ENCODE results near the gene PFAS. TPM values are rescaled to one million over a fixed set of nuclear protein-coding genes. Genes with fewer than 3 reads are reported as not detected.

Gene PFAS
- total RNA-seq, 1 experiment from 2014 or later, result 72.8 TPM

DNA sequence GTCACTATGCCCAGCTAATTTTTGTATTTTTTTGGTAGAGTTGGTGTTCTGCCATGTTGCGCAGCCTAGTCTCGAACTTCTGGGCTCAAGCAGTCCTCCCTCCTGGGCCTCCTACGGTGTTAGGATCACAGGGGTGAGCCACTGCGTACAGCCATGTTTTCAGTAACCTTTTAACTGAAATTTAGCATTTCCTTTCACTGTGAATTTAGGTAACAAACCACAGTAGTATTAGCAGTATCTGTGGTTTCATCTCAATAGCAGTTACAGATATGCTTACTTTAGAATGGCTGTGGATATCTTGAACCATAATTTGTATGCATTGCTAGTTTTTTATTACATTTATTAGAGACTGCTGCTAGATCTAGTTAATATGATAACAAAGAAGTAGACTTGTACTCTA lies 35.0 kb downstream of the PFAS start:
- no peak for DNase-seq
- H3K4me3 ChIP-seq, result no peak overlapping the region
- H3K36me3 ChIP-seq, result no peaks in the 10 kb centered on the region

DNA sequence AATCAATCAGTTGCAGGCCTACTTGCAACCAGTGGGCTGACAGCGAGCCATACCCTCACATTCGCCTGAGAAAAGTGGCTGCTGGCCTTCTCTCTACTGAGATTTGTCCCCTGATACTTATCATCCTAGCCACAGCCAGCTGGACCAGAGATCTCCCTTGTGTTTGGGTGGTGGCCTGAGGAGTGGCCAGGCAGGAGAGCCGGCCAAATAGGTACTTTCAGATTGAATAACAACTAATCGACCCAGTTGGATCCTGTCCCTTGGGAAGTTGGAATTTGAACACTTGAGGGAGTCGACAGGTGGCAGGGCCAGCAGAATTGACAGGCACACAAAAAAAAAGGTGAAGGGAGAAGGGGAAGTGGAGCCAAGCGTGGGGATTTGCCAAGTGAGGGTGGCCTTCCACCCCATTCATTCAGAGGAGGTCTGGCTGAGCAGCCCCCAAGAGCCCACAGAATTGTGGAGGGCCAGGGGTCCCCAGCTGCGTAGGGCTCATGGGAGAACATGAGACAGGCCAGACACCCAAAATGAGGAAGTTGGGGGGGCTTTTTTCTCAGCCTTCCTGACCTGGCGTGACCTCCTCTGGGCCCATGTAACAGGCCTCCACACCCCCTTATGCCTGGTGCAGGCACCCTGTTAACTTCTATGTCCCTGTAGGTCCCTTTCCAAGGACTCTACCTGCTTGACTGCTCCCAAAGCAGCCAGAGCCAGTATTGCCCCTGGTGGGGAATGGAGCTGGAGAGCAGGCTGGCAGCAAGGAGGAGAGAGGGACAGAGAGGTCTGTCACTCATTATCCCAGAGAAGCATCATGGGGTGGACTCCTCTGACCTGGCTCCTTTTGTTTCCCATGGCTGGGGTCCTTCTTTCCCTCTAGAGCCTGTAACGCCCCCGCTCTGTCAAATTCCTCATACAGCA lies 36.4 kb downstream of the PFAS start:
- H3K36me3 ChIP-seq, result no peaks in the 10 kb centered on the region
- no peaks in the 10 kb centered on the region for H3K27me3 ChIP-seq
- no peak overlapping the region for H3K4me3 ChIP-seq

More for the DNA sequence above, 35.0 kb downstream of the PFAS start:
- no peaks in the 10 kb centered on the region for H3K27me3 ChIP-seq
- H3K9me3 ChIP-seq, result no peaks in the 10 kb centered on the region

DNA sequence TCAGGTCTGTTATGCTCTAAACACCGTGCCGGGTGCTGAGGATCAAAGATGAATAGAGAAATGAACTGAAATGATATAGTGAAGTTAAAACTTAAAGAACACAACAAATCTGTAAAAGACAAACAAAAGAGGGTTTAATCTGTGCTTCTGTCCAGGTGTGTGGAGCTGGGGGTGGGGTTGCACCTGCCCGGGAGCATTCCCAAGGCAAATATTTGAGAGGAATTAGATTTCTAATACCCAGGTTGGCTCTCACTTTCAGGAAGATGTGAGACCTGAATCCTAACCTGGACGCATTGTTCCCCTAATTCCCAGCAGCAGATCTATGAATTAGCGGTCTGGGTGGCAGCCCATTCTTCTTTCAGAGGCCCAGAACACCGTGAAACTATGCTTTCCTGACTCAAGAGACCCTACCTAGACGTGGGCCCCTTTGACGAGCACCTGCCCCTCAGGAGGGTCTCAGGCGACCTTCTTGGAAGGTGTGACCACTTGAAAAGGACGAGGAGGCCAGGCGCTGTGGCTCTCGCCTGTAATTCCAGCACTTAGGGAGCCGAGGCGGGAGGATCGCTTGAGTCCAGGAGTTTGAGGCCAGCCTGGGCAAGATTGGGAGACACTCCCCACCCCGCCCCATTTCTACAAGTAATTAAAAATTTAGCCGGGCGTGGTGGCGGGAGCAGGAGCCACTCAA lies 38.7 kb downstream of the PFAS start:
- H3K9me3 ChIP-seq, result no peaks in the 10 kb centered on the region
- no peaks in the 10 kb centered on the region for H3K27me3 ChIP-seq
- no peak for DNase-seq
- peak overlapping the region; percentile 69 for H3K4me3 ChIP-seq
- no peaks in the 10 kb centered on the region for H3K36me3 ChIP-seq

More for the DNA sequence above, 36.4 kb downstream of the PFAS start:
- no peaks in the 10 kb centered on the region for H3K9me3 ChIP-seq
- no peak for DNase-seq

DNA sequence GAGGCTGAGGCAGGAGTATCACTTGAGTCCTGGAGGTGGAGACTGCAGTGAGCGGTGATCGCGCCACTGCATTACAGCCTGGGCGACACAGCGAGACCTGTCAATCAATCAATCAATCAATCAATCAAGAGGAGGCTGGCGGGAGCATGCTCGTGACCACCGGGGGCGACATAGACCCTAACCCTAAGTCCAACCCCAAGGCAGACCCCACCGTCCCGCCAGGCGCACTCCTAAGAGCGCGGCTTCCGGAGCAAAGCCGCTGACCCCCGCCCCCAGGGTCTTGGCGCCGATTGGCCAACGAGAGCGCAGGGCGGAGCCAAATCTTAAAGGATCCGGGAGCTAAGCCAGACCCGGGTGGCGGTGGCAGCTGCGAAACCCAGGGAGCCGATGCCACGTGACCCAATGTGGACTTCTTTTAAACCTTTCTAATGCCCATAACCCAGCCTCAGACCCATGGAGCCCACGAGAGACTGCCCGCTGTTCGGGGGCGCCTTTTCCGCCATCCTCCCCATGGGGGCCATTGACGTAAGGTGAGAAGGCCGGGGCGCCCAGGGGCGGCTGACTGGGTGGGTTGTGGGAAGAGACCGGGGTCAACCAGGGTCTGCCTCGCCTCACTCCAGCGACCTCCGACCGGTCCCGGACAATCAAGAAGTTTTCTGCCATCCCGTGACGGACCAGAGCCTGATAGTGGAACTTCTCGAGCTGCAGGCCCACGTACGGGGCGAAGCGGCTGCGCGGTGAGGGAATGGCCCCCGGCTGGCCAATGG lies 39.4 kb downstream of the PFAS start, which contains the start of gene RANGRF:
RANGRF (plus strand) TSS at position 335 of the 767 bp plus-strand sequence; CDS start at position 454, 119 bp downstream.
- Histone ChIP-seq H3K27me3 (no peaks in the 10 kb centered on the region), H3K36me3 (no peaks in the 10 kb centered on the region), H3K9me3 (no peaks in the 10 kb centered on the region), H3K4me3 (peak within 1 kb of the TSS; percentile 69)
- peak; percentile 86 for DNase-seq

DNA sequence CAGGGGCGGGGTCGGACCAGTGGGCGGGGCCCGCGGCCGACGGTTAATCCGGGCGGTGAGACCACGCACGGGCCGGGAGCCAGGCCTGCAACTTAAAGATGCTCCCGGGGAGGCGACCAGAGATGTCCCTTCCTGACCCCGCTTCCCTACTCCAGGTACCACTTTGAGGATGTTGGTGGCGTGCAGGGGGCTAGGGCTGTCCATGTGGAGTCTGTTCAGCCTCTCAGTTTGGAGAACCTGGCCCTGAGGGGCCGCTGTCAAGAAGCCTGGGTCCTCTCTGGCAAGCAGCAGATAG lies 40.0 kb downstream of the PFAS start:
- peak; percentile 54 for DNase-seq
- peak overlapping the region; percentile 69 for H3K4me3 ChIP-seq
- H3K36me3 ChIP-seq, result no peaks in the 10 kb centered on the region

DNA sequence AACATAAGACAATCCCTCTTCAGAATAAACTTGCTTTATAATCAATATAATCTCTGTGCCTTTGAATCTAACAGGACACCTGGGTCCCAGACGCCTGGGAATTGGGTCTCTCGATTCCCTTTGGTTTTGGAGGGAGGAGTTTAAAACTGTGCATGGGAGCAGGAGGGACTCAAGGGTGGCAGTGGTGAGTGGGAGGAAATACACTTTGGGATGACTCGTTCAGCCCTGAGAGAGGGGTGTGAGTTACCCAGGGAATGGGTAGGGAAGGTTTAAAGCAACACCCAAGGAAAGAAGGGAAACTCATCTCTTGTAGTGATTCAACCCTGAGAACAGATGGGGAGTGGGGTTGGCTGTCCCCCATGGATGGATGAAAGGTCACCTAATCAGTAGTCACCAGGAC lies 41.0 kb downstream of the PFAS start:
- Histone ChIP-seq H3K27me3 (no peaks in the 10 kb centered on the region), H3K4me3 (no peak overlapping the region), H3K36me3 (no peaks in the 10 kb centered on the region), H3K9me3 (no peaks in the 10 kb centered on the region)
- peak; percentile 32 for DNase-seq

More for the DNA sequence above, 40.0 kb downstream of the PFAS start:
- Histone ChIP-seq H3K27me3 (no peaks in the 10 kb centered on the region), H3K9me3 (no peaks in the 10 kb centered on the region)

DNA sequence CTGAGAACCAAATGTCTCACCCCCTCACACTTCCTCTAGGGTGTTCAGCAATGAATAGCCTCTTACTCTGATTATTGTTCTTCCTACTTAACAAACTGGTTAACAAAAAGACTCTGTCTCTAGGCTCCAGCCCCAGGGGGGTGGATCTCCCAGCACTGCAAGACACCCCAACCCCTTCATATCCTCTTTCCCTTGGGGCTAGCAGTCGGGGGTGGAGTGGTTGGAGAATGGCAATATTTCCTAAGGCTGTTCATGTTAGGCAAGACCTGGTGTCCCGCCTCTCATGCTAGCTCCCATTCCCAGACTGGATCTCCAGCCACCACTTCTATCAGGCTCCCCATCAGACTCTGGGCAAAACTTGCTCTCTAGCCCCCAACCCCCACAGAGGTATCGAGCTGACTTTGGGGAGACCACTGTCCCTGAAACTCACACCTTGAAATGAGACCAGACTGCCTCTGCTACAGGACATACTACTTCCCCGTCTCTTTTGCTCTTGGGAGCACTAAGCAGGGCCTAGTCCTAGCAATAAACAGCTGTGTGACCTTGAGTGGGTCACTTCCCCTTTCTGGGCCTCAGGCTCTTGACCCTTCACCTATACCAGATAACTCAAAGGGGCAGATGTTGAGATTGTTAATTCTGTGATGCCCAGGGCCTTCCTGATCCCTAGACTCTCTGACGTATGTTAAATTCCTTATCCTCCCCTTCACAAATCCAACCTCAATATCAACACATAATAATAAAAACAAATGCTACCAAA lies 43.7 kb downstream of the PFAS start:
- no peaks in the 10 kb centered on the region for H3K36me3 ChIP-seq
- H3K9me3 ChIP-seq, result no peaks in the 10 kb centered on the region
- H3K27me3 ChIP-seq, result no peaks in the 10 kb centered on the region
- no peak for DNase-seq
- H3K4me3 ChIP-seq, result no peak overlapping the region

DNA sequence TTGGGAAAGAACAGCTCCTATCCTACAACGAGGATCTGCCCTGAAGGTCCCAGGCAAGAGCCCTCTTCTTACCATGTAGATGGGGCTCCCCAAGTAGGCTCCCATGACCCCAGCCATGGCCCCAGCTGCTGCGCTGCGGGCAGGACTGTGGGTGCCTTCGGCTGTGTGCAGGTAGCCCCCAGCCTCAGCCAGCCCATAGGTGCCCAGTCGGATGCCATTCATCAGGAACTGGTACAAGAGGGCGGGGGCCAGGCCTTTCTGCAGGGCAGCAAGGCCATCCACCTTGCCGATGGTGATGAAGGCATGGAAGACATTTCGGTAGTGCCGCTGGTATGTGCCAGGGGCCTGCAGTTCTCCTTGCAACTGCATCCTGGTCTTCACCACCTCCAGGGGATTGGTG lies 45.3 kb downstream of the PFAS start:
- Histone ChIP-seq H3K9me3 (no peaks in the 10 kb centered on the region), H3K27me3 (no peaks in the 10 kb centered on the region), H3K36me3 (no peaks in the 10 kb centered on the region), H3K4me3 (no peak overlapping the region)
- no peak for DNase-seq

DNA sequence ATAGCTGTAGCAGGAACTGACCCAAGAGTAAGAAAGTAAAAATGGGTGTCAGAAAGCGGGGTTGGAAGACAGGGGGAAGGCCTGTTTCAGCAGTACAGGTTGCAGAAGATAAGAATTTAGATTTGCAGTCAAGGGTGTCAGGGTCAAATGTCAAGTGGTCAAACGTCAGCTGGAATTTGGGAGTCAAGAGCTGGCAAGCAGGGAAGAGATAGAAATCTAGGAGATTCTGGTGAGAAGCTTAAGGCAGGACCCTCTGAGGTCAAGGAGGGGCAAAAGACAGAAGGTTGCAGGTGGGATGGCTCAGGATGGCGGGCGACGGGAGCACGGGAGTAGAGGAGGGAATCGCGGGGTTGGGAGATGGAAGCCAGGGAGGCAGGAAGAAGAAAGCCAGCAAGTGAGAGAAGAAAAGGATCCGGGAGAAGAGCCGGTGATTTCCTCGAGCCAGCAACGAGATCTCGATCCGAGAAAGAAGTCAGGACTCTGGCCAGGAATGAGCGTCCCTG lies 45.8 kb downstream of the PFAS start:
- Histone ChIP-seq H3K36me3 (no peaks in the 10 kb centered on the region), H3K27me3 (no peaks in the 10 kb centered on the region), H3K4me3 (peak overlapping the region; percentile 74), H3K9me3 (no peaks in the 10 kb centered on the region)
- DNase-seq, result no peak

DNA sequence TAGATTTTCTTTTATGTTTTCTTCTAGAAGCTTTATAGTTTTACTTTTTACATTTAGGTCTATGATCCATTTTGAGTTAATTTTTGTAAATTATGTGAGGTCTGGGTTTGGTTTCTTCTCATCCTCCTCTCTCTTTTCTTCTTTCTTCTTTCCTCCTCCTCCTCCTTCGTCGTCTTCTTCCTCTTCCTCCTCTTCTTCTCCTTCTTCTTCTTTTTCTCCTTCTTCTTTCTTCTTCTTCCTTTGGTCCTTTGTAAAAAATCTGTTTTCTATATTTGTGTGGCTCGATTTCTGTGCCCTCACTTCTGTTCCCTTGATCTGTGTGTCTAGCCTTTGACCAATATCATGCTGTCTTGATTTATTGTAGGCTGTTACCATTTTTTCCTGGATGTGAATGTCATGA lies 51.1 kb downstream of the PFAS start:
- Histone ChIP-seq H3K9me3 (no peaks in the 10 kb centered on the region), H3K36me3 (no peaks in the 10 kb centered on the region), H3K27me3 (no peaks in the 10 kb centered on the region), H3K4me3 (no peak overlapping the region)
- no peak for DNase-seq

DNA sequence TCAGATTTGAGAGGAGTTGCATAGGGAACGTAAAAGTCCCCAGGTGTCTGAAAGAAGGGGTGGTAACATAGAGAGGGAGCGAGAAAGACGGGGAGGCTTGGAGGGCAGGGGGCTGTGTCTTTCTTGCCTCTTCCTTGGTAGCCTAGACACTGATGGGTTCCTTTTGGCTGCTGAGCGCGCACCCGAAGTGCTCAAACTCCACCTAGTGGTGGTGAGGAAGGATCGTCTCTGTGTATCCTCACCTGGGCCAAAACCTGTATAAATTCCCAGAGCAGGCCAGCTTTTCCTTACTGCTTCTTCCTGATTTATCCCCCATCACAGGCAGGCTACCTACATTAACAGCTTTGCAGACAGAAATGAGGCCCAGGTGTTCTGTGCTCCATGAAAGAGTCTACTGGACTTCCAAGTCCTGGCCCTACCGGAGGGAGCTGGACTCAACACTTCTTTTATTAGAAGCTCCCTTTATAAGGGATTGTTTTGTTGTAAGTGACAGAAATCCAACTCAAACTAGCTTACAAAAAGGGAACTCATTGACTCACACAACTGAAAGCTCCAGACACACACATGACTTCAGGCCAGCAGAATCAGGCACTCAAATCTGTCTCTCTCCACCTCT lies 51.6 kb downstream of the PFAS start:
- no peaks in the 10 kb centered on the region for H3K9me3 ChIP-seq
- DNase-seq, result peak; percentile 63
- no peak overlapping the region for H3K4me3 ChIP-seq
- no peaks in the 10 kb centered on the region for H3K36me3 ChIP-seq
- H3K27me3 ChIP-seq, result no peaks in the 10 kb centered on the region

DNA sequence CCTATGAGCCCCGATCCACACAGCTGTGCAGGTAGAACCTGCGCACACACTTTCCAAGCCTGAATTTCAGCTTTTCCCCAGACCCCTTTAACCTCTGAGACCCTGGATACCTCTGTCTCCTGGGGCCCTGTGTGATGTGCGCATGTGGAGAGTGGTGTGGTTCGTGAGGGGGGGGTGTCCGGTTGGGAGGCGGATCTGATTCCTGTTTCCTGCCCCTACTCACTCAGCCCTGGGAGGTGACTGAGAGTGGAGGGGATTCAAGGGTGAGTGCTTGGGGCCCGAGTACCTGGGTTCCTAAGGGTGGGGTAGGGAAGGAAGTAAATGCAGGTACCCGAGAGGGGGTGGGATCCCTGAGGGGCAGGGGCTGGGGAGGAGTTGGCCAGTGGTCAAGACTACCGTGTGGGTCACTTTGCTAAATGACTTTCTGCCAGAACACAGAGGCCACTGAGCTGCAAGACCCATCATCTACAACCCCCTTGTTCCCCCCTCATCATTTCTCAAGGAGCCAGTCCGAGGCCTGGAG lies 61.6 kb downstream of the PFAS start:
- no peak overlapping the region for H3K4me3 ChIP-seq
- no peaks in the 10 kb centered on the region for H3K9me3 ChIP-seq
- no peaks in the 10 kb centered on the region for H3K27me3 ChIP-seq
- H3K36me3 ChIP-seq, result no peaks in the 10 kb centered on the region
- no peak for DNase-seq

DNA sequence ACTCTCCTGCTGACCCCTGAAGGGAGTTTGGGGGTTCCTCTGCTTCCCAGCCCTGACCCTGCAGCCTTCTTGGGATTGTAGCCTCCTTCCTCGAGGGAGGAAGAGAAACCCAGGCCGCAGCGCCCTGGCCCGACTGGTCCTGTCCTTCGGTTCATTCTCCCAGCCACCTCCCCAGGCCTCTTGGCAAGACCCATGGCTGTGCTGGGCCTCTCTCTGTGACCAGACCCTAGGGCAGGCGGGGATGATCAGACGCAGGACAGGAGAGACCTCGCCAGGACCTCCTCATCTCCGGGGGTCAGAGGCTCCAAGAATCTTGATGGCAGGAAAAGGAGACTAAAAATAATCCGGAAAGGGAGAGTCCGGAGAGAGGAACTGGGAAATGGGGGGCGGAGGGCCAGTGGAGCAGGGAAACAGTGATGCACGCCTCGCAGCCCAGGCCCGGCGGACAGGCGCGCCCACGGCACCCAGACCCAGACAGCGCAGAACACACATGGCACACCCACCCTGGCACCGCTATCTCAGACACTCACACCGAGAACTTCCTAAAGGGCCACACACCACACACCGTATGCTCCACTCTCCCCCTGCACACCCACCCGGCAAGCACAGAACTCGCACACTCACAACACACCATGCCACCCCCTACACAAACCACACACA lies 62.2 kb downstream of the PFAS start:
- H3K27me3 ChIP-seq, result no peaks in the 10 kb centered on the region
- DNase-seq, result no peak
- H3K9me3 ChIP-seq, result no peaks in the 10 kb centered on the region
- H3K36me3 ChIP-seq, result no peaks in the 10 kb centered on the region
- H3K4me3 ChIP-seq, result no peak overlapping the region

DNA sequence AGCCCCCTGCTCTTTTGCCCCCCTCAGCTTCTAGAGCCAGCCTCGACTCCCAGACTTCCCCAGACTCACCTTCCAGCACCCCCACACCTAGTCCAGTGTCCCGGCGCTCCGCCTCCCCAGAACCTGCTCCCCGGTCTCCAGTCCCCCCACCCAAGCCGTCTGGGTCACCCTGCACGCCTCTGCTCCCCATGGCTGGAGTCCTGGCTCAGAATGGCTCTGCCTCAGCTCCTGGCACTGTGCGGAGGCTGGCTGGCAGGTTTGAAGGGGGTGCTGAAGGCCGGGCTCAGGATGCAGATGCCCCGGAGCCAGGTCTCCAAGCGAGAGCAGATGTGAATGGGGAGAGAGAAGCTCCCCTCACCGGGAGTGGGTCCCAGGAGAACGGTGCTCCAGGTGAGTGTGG lies 63.2 kb downstream of the PFAS start:
- no peak for DNase-seq
- Histone ChIP-seq H3K27me3 (no peaks in the 10 kb centered on the region), H3K9me3 (no peaks in the 10 kb centered on the region), H3K4me3 (no peak overlapping the region), H3K36me3 (no peaks in the 10 kb centered on the region)

Data from MG63 (cell line).